Measurements from ENCODE around the gene CRAMP1. TPM values are rescaled to one million over a fixed set of nuclear protein-coding genes. Genes with fewer than 3 reads are reported as not detected.

CRAMP1 gene
- total and polyA plus RNA-seq, 3 donors from 2014 or later: 54.1 to 65.1 (median 54.8) TPM

DNA sequence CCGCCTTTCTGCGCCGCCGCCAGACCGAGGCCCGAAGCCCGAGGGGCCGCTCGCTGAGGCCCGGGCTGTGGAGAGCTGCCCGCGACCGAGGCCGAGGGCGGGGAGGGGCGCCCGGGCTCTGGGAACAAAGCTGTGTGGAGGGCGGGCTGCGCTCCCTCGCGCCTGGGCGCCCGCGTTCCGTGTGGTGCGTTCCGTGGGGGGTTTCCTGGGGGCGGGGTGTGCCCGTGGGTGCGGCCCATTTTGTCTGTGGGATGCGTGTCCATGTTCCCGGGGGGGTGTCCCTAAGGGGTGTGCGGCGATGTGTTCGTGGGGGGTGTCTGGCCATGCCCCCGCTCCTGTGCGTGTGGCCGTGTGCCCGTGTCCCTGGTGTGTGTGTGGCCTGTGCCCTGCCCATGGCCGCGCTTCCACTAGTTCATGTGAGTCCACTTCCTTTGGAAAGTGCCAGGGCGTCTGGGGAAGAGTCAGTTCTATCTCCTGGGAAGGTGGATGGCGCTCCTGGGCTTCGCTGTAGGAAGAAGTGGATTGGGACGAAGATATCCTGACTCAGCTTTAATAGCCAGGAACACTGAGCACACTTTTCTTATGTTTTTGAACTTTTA is 66.4 kb downstream of the CRAMP1 start:
- Histone ChIP-seq H3K9me3 (no peaks in the 10 kb centered on the region), H3K27me3 (no peaks in the 10 kb centered on the region), H3K36me3 (ENCODE audit: low read depth, missing control alignments) (no peaks in the 10 kb centered on the region), H3K4me3 (peak overlapping the region; percentile 67 to 79), H3K4me1 (peaks cover 4% of the 10 kb centered on the region), H3K27ac (peak overlapping the region; percentile 36 to 77)
- intact Hi-C loops (cut with DNase I; ENCODE audit: low total_unique reads): no loop called here
- TF ChIP-seq, protein P1, sequence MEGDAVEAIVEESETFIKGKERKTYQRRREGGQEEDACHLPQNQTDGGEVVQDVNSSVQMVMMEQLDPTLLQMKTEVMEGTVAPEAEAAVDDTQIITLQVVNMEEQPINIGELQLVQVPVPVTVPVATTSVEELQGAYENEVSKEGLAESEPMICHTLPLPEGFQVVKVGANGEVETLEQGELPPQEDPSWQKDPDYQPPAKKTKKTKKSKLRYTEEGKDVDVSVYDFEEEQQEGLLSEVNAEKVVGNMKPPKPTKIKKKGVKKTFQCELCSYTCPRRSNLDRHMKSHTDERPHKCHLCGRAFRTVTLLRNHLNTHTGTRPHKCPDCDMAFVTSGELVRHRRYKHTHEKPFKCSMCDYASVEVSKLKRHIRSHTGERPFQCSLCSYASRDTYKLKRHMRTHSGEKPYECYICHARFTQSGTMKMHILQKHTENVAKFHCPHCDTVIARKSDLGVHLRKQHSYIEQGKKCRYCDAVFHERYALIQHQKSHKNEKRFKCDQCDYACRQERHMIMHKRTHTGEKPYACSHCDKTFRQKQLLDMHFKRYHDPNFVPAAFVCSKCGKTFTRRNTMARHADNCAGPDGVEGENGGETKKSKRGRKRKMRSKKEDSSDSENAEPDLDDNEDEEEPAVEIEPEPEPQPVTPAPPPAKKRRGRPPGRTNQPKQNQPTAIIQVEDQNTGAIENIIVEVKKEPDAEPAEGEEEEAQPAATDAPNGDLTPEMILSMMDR (IDR thresholded peaks at IDR 0.05): no peak
- no peak for TF ChIP-seq POLR2A (IDR thresholded peaks at IDR 0.05)
- DNase-seq: peak; percentile 67
- WGBS, 2 donors: 0 to 2% methylated on average over 4 to 19 of the region's 45 CpGs

DNA sequence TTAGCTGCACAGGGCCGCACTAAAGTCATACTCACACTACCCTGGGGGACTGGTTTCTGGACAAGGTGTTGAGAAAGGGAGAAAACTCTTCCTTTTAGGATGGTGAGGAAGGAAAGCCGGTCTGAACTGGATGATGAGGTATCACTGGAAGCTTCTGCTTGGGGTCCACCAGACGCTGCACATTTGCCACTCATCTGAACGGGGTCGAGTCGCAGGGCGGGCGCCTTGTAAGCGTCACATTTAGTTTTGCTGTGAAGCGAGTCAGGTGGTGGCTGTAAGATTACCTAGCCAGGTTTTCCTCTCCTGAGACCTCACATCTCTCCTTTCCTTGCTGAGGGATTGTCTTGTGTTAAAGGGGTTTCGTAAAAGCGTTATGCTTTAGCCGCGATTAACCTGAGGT is 68.2 kb downstream of the CRAMP1 start:
- Histone ChIP-seq H3K27me3 (no peaks in the 10 kb centered on the region), H3K9me3 (no peaks in the 10 kb centered on the region), H3K27ac (no peak overlapping the region), H3K4me3 (no peak overlapping the region), H3K4me1 (peaks cover 4% of the 10 kb centered on the region), H3K36me3 (ENCODE audit: low read depth, missing control alignments) (no peaks in the 10 kb centered on the region)
- 89 to 93% methylated on average over 14 of the region's 14 CpGs for WGBS, 2 donors
- TF ChIP-seq, protein P1 (IDR thresholded peaks at IDR 0.05): no peak
- TF ChIP-seq POLR2A (IDR thresholded peaks at IDR 0.05): no peak
- intact Hi-C loops (cut with DNase I; ENCODE audit: low total_unique reads): no loop called here
- no peak for DNase-seq

DNA sequence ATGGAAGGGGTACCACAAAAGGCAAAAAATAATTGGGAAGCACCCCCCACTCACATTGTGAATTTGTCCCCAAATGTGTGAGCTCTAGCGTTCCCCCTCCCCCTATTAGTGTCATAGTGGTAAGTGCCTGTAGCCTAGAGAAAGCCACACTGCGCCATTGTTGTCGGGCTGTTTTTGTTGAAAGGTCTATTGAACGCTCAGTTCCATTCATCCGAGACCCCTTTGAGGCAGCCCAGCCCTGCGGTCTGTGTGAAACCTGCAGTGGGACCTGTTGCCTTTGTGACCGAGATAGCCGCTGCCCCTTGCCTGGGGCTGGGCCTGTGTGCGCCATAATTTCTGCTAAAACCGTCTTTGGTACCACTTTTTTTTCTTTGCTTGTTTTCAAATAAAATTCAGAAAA is 68.9 kb downstream of the CRAMP1 start:
- TF ChIP-seq, protein P1 (IDR thresholded peaks at IDR 0.05): no peak
- TF ChIP-seq POLR2A (IDR thresholded peaks at IDR 0.05): no peak
- H3K27ac ChIP-seq: no peak overlapping the region
- DNase-seq: no peak
- no peaks in the 10 kb centered on the region for H3K27me3 ChIP-seq
- no peak overlapping the region for H3K4me3 ChIP-seq
- H3K36me3 ChIP-seq (ENCODE audit: low read depth, missing control alignments): no peaks in the 10 kb centered on the region
- peaks cover 4% of the 10 kb centered on the region for H3K4me1 ChIP-seq
- WGBS, 2 donors: 90 to 95% methylated on average over 10 of the region's 10 CpGs
- intact Hi-C loops (cut with DNase I; ENCODE audit: low total_unique reads): no loop called here
- H3K9me3 ChIP-seq: no peaks in the 10 kb centered on the region

DNA sequence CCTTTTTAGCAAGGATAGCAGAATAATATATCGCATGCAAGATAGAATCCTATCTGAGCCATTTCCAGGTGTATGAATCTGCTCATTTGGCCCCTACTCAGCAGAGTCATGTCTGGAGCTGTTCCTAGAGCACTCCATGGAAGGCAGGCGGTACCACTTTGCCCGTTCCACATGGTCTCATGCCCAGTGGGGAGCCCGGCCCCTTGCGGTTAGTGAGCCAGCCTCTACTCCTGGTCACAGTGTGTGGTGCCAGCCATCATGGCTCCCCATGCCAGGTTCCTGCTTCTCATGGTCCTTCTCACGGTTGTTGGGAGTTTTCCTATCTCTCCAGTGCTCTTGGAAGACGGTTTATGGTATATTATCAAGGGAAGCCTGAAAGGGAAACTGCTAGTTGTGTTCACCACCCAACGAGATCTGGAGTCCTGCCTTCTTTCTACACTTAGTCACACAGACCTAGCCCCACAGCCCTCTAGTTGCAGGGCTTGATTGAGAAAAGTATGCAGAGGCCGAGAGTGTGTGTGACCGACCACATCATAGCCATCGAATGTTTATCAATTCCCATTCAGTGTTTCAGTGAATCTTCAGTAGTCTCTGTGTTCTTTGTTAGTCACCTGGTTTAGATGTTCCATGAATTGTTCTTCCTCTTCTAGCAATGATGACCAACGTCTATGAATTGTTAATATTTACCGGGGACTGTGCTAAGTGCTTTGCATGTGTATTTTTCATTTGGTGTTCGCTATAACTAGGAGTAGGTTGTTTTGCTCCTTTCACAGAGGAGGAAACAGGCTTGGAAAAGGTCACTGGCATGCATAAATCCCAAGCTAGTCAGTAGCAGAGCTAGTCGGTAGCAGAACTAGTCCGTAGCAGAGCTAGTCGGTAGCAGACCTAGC is 75.5 kb downstream of the CRAMP1 start:
- WGBS, 2 donors: 93 to 94% methylated on average over 16 to 17 of the region's 17 CpGs
- TF ChIP-seq, protein P1 (IDR thresholded peaks at IDR 0.05): no peak
- no peak for TF ChIP-seq POLR2A (IDR thresholded peaks at IDR 0.05)
- DNase-seq: no peak
- no peaks in the 10 kb centered on the region for H3K36me3 ChIP-seq (ENCODE audit: low read depth, missing control alignments)
- intact Hi-C loops (cut with DNase I; ENCODE audit: low total_unique reads): no loop called here
- H3K27me3 ChIP-seq: no peaks in the 10 kb centered on the region
- H3K9me3 ChIP-seq: no peaks in the 10 kb centered on the region
- no peaks in the 10 kb centered on the region for H3K4me1 ChIP-seq
- H3K4me3 ChIP-seq: no peak overlapping the region
- no peak overlapping the region for H3K27ac ChIP-seq
